ENCODE data around the gene OSTM1. TPM values are rescaled to one million over a fixed set of nuclear protein-coding genes. Genes with fewer than 3 reads are reported as not detected.

OSTM1 gene
- total and polyA plus RNA-seq, 2 of the 13 experiments (the other 11 are each of a cell fraction or from before 2014, with no cell fraction given): 8.7 to 20.5 TPM

DNA sequence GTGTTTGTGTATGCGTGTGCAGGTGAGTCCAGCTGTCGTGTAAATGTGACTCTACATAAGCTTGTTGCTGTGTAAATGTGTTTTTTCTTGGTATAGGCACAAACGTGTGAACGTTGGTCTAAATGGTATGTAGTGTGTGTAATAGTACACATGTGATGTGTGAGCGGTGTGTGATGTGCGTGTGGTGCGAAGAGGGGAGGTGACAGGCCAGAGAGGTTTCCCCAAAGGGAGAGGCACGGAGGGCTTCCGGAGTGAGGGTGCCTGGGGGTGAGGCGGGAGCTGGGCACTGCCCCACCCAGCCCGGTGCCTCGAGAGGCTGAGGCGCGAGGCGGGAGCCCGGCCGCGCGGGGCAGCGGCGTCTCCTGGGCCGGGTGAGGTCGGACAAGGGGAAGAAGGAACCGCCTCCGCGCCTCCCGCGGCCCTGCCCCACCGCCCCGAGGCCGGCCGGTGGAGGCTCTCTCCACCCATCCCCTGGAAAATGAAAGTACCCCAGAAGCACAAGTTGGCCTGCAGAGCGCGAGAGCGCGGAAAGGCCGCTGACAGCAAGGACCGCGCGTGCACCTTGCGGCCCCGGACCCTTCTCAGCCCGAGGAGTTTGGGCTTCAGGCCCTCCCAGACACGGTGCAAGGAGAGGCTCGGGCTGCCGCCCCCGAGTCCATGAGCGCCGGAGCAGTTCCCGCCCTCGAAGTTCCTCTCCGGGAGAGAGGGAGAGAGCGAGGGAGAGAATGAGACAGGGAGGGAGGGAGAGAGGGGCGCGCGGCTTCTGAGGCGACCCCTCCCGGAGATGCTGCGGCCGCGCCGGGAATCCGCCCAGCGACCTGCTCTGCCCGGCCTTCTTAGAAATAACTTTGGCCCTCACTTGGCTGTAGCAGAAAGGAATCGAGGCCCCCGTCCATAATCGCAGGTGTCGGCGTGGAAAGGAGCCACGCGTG, 43.2 kb upstream of the OSTM1 start (continued):
- TF ChIP-seq ZBTB2 (CRISPR knock-in tag; IDR thresholded peaks at IDR 0.05; ENCODE audit: low read depth) (no peak), ZSCAN22 (CRISPR knock-in tag; IDR thresholded peaks at IDR 0.05) (no peak), TMF1 (CRISPR knock-in tag; IDR thresholded peaks at IDR 0.05; ENCODE audit: low read depth) (no peak), ZZZ3 (CRISPR knock-in tag; IDR thresholded peaks at IDR 0.05; ENCODE audit: borderline replicate concordance) (no peak), TEAD2 (CRISPR knock-in tag; IDR thresholded peaks at IDR 0.05) (no peak), ETV5 (CRISPR knock-in tag; IDR thresholded peaks at IDR 0.05; ENCODE audit: borderline replicate concordance) (0 out of 2 replicates have a peak, but pooled peaks have one; percentile 4), ZNF446 (CRISPR knock-in tag; IDR thresholded peaks at IDR 0.05) (no peak), ONECUT2 (CRISPR knock-in tag; IDR thresholded peaks at IDR 0.05) (no peak), AKAP8 (CRISPR knock-in tag; IDR thresholded peaks at IDR 0.05) (no peak), IRF2 (CRISPR knock-in tag; IDR thresholded peaks at IDR 0.05) (no peak), ZNF761 (CRISPR knock-in tag; conservative IDR thresholded peaks at IDR 0.05) (0 out of 2 replicates have a peak, but pooled peaks have one; percentile 40), ZFP41 (CRISPR knock-in tag; IDR thresholded peaks at IDR 0.05; ENCODE audit: borderline replicate concordance) (no peak), KLF16 (CRISPR knock-in tag; IDR thresholded peaks at IDR 0.05) (no peak), REST (IDR thresholded peaks at IDR 0.05; ENCODE audit: borderline replicate concordance in 1 of 2, low read depth in 1 of 2, low read length in 2 of 2) (no peak), MED1 (CRISPR knock-in tag; IDR thresholded peaks at IDR 0.05) (no peak), NCOR1 (IDR thresholded peaks at IDR 0.05; ENCODE audit: borderline replicate concordance, low read length) (no peak), ZBTB21 (CRISPR knock-in tag; IDR thresholded peaks at IDR 0.05) (no peak), CBX2 (IDR thresholded peaks at IDR 0.05; ENCODE audit: low read depth, low read length) (no peak), CBX2 (CRISPR knock-in tag; IDR thresholded peaks at IDR 0.05; ENCODE audit: low read depth) (no peak), SNRNP70 (IDR thresholded peaks at IDR 0.05; ENCODE audit: low read depth, low read length) (no peak), ZFX (CRISPR knock-in tag; IDR thresholded peaks at IDR 0.05; ENCODE audit: low read depth) (peak; percentile 52), THAP7 (CRISPR knock-in tag; IDR thresholded peaks at IDR 0.05) (no peak), SMC3 (IDR thresholded peaks at IDR 0.05; ENCODE audit: low read length) (no peak), HOXD1 (CRISPR knock-in tag; IDR thresholded peaks at IDR 0.05) (no peak)
